K562 (cell line): ENCODE measurements around the gene RBM34. TPM values are rescaled to one million over a fixed set of nuclear protein-coding genes. Genes with fewer than 3 reads are reported as not detected.

Source experiments
- CHD7 ChIP-seq: fragments of 200-600 bp; sonication (generic); IDR thresholded peaks from one replicate; pipeline ENCODE4 v1.6.1; 2012; ENCODE audit warnings: mild to moderate bottlenecking, low read depth, low read length, inconsistent platforms
- ID3 ChIP-seq, 2 experiments: fragments of 250-450 bp in 1 of 2; fragments of 450-650 bp in 1 of 2; sonication (Bioruptor Pico) in 1 of 2; IDR thresholded peaks; 2 replicates each; pipeline versions ENCODE4 v1.6.1 to v1.8.0; 2016 to 2021; ENCODE audit warnings: mild to moderate bottlenecking in 2 of 2, moderate library complexity in 2 of 2, missing compliant biosample characterization in 1 of 2, missing genetic modification characterization in 1 of 2
- MTA2 ChIP-seq: fragments of 450-650 bp; IDR thresholded peaks from 2 replicates; pipeline ENCODE4 v1.6.1; 2016; ENCODE audit warnings: low read depth
- NR2C2 ChIP-seq, 2 experiments: fragments of 200-800 bp in 1 of 2; sonication (Bioruptor generic) in 1 of 2; sonication (generic) in 1 of 2; formaldehyde crosslinking in 1 of 2; IDR thresholded peaks; 2 replicates each; pipeline versions ENCODE4 v1.6.1 to v1.8.0; 2016 to 2022; ENCODE audit warnings: mild to moderate bottlenecking in 1 of 2, missing compliant biosample characterization in 1 of 2, missing genetic modification characterization in 1 of 2, missing genetic modification reagents in 1 of 2
- PTTG1 ChIP-seq: fragments of 450-650 bp; IDR thresholded peaks from 2 replicates; pipeline ENCODE4 v1.6.1; 2016; ENCODE audit warnings: low read depth, mild to moderate bottlenecking, missing genetic modification characterization, missing compliant biosample characterization
- RUNX1 ChIP-seq: sonication (generic); IDR thresholded peaks from 2 replicates; pipeline ENCODE4 v1.6.1; 2016; ENCODE audit warnings: antibody characterized with exemption, low read depth
- SMAD4 ChIP-seq: fragments of 250-450 bp; sonication (Bioruptor Pico); conservative IDR thresholded peaks from 2 replicates; pipeline ENCODE4 v1.8.0; 2021; ENCODE audit warnings: inconsistent platforms, mild to moderate bottlenecking, moderate library complexity
- U2AF1 ChIP-seq: fragments of 200-400 bp; formaldehyde crosslinking; optimal IDR thresholded peaks from 2 replicates; pipeline ENCODE3; 2017; ENCODE audit warnings: mild to moderate bottlenecking, low read depth, low read length, moderate library complexity
- ZNF140 ChIP-seq: fragments of 250-450 bp; sonication (Bioruptor Pico); IDR thresholded peaks from 2 replicates; pipeline ENCODE4 v1.8.0; 2021; ENCODE audit warnings: moderate library complexity, mild to moderate bottlenecking, inconsistent platforms
- ZNF639 ChIP-seq, 2 experiments: fragments of 200-800 bp in 1 of 2; sonication (Bioruptor generic) in 1 of 2; sonication (generic) in 1 of 2; formaldehyde crosslinking in 1 of 2; IDR thresholded peaks in 1 of 2; conservative IDR thresholded peaks in 1 of 2; 2 replicates each; pipeline versions ENCODE4 v1.5.0 to v1.6.1; 2016 to 2020; ENCODE audit warnings: missing compliant biosample characterization in 1 of 2, missing genetic modification characterization in 1 of 2, missing genetic modification reagents in 1 of 2
- polyA plus RNA-seq, 8 experiments: library from polyadenylated mRNA; depleted of rRNA in 4 of 8; stranded (reverse) in 5 of 8; unstranded in 3 of 8; fragments of >200 nt; fragmentation: Nextera tagmentation in 2 of 8; fragmentation: Illumina TruSeq in 1 of 8; extraction: Ambion mirVana in 2 of 8; extraction: Trizol in 1 of 8; gene quantifications; 2 replicates each; pipeline versions ENCODE4 v1.2.1 to v1.2.3, GENCODE V29; 2011 to 2014; ENCODE audit warnings: inconsistent platforms in 1 of 8, missing spikeins in 1 of 8
- total RNA-seq, 7 experiments: library from RNA; depleted of rRNA in 6 of 7; stranded (reverse); fragments of >200 nt in 6 of 7; fragmentation: Illumina TruSeq in 2 of 7; extraction: Trizol in 2 of 7; gene quantifications; 2 replicates each; pipeline versions ENCODE4 v1.2.1 to v1.2.3, GENCODE V29; 2011 to 2021; ENCODE audit warnings: low replicate concordance in 1 of 7

RBM34 gene
- total and polyA plus RNA-seq, 9 of the 15 experiments (the other 6 are each of a cell fraction or from before 2014, with no cell fraction given) = 64.0 to 178 (median 124) TPM

GRCh38 chr1:235161685-235162327, 756 bp upstream of the RBM34 start (continued):
- TF ChIP-seq CHD7 (no peak), PTTG1 (tag) (no peak), NR2C2 (CRISPR knock-in tag; IDR thresholded peaks at IDR 0.05) (no peak), NR2C2 (tag; IDR thresholded peaks at IDR 0.05) (0 out of 2 replicates have a peak, but pooled peaks have one; percentile 10), ZNF140 (CRISPR knock-in tag) (no peak), ID3 (CRISPR knock-in tag; IDR thresholded peaks at IDR 0.05) (no peak), ID3 (tag; IDR thresholded peaks at IDR 0.05) (no peak), RUNX1 (no peak), U2AF1 (no peak), MTA2 (no peak), ZNF639 (CRISPR knock-in tag; conservative IDR thresholded peaks at IDR 0.05 in 1 of 2, IDR thresholded peaks at IDR 0.05 in 1 of 2) (no peak), SMAD4 (CRISPR knock-in tag) (no peak)
